Stomach (tissue), 9 donors: ENCODE data around the gene POLR3B. TPM values are rescaled to one million over a fixed set of nuclear protein-coding genes. Genes with fewer than 3 reads are reported as not detected.

ENCODE experiments used
- DNase-seq, 2 donors: peaks; one replicate each; pipeline versions ENCODE4 v3.0.0 to v3.0.0-alpha.2; 2013 to 2019
- H3K27ac ChIP-seq, 5 donors: fragments of 200-600 bp in 4 of 5; sonication (generic) in 4 of 5; one replicate each; pipeline ENCODE4 v1.5.1; 2013 to 2019; ENCODE audit warnings: mild to moderate bottlenecking in 1 of 5, moderate library complexity in 1 of 5
- H3K27me3 ChIP-seq, 3 donors: fragments of 200-600 bp; sonication (generic); one replicate each; pipeline ENCODE4 v1.5.1; 2017 to 2019; ENCODE audit warnings: mixed run types in 1 of 3
- H3K36me3 ChIP-seq, 4 donors: fragments of 200-600 bp; sonication (generic); 1 replicate in 3 of 4; 2 replicates in 1 of 4; pipeline ENCODE4 v1.5.1; 2016 to 2019
- H3K4me1 ChIP-seq, 4 donors: fragments of 200-600 bp; sonication (generic); one replicate each; pipeline ENCODE4 v1.5.1; 2016 to 2019
- H3K4me3 ChIP-seq, 4 donors: fragments of 200-600 bp; sonication (generic) in 3 of 4; one replicate each; pipeline ENCODE4 v1.5.1; 2016 to 2019; ENCODE audit warnings: mild to moderate bottlenecking in 1 of 4
- H3K9me3 ChIP-seq, 4 donors: fragments of 200-600 bp; sonication (generic); one replicate each; pipeline ENCODE4 v1.5.1; 2016 to 2019
- EP300 ChIP-seq: sonication (generic); formaldehyde crosslinking; IDR thresholded peaks from one replicate; pipeline ENCODE4 v1.6.1; 2017; ENCODE audit warnings: antibody characterized with exemption
- POLR2A ChIP-seq, 4 donors: fragments of 450-650 bp; IDR thresholded peaks; one replicate each; pipeline ENCODE4 v1.6.1; 2016; ENCODE audit warnings: antibody characterized with exemption in 4 of 4, control low read depth in 2 of 4, mild to moderate bottlenecking in 1 of 4, moderate library complexity in 1 of 4
- POLR2AphosphoS5 ChIP-seq, 3 donors: sonication (generic); formaldehyde crosslinking; IDR thresholded peaks; one replicate each; pipeline ENCODE4 v1.6.1; 2016; ENCODE audit warnings: antibody characterized with exemption in 3 of 3
- WGBS, 5 donors: extraction: QIAGEN DNeasy Blood & Tissue Kit in 3 of 5; methylation state at CpG; one replicate each; pipeline versions ENCODE4 v1.1.5 to v1.1.7; 2013 to 2018; 5-methylcytosine and 5-hydroxymethylcytosine counted together
- intact Hi-C: fragments of 100-400 bp; cut with DNase I; formaldehyde crosslinking; loops from one replicate; pipeline ENCODE4 v1.15.1; 2023; ENCODE audit warnings: low total_unique reads
- polyA plus RNA-seq, 3 donors: library from polyadenylated mRNA; stranded (reverse); fragments of 200-250 nt; gene quantifications; one replicate each; pipeline ENCODE4 v1.2.3, GENCODE V29; 2013
- total RNA-seq, 5 donors: library from RNA; depleted of rRNA; stranded (reverse); fragments of >200 nt; gene quantifications; one replicate each; pipeline versions ENCODE4 v1.1.0 to v1.2.3, GENCODE V29; 2014 to 2016
- TF ChIP-seq, protein P1 (sequence below), 7 experiments: fragments of 450-650 bp in 4 of 7; fragments of 200-600 bp in 3 of 7; sonication (generic) in 3 of 7; IDR thresholded peaks; one replicate each; pipeline ENCODE4 v1.5.1; 2016 to 2019; ENCODE audit warnings: antibody characterized with exemption in 7 of 7, control low read depth in 2 of 7, mild to moderate bottlenecking in 1 of 7
- donor health status: healthy with polysubstance abuse.
- donor health status: Bipolar disorder and iron deficiency.
- donor health status: healthy.

Gene POLR3B
- total and polyA plus RNA-seq, 8 donors: 0.87 to 31.2 (median 5.0) TPM

DNA sequence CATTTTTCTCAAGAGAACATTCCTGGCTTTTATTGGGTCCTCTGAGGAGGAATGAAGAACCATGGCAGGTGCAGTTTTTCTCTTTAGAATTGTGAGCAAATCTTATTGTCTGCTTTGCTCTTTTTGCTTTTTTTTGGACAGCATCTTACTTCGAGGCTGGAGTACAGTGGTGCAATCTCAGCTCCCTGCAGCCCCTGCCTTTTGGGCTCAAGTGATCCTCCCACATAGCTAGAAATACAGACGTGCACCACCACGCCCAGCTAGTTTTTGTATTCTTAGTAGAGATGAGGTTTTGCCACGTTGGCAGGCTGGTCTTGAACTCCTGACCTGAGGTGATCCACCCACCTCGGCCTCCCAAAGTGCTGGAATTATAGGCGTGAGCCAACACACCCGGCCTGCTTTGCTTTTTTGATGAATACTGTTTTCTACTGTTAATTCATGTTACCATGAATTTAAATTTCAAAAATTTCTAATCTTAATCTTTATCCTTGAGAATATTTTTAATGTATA is 71.5 kb downstream of the POLR3B start:
- DNase-seq: no peak
- intact Hi-C loops: no loop called here
- Histone ChIP-seq H3K9me3 (no peaks in the 10 kb centered on the region), H3K27ac (no peak overlapping the region), H3K4me3 (no peak overlapping the region), H3K4me1 (peaks cover 0 to 13% (median 6%) of the 10 kb centered on the region in 4 donors), H3K36me3 (peaks cover 6 to 46% (median 26%) of the 10 kb centered on the region in 4 donors), H3K27me3 (no peaks in the 10 kb centered on the region)
- 73 to 78% (median 74%) methylated on average over 7 of the region's 7 CpGs for WGBS, 5 donors
- TF ChIP-seq, protein P1, sequence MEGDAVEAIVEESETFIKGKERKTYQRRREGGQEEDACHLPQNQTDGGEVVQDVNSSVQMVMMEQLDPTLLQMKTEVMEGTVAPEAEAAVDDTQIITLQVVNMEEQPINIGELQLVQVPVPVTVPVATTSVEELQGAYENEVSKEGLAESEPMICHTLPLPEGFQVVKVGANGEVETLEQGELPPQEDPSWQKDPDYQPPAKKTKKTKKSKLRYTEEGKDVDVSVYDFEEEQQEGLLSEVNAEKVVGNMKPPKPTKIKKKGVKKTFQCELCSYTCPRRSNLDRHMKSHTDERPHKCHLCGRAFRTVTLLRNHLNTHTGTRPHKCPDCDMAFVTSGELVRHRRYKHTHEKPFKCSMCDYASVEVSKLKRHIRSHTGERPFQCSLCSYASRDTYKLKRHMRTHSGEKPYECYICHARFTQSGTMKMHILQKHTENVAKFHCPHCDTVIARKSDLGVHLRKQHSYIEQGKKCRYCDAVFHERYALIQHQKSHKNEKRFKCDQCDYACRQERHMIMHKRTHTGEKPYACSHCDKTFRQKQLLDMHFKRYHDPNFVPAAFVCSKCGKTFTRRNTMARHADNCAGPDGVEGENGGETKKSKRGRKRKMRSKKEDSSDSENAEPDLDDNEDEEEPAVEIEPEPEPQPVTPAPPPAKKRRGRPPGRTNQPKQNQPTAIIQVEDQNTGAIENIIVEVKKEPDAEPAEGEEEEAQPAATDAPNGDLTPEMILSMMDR (IDR thresholded peaks at IDR 0.05): no peak
- no peak for TF ChIP-seq POLR2AphosphoS5 (IDR thresholded peaks at IDR 0.05)
- no peak for TF ChIP-seq EP300
- no peak for TF ChIP-seq POLR2A (IDR thresholded peaks at IDR 0.05)

DNA sequence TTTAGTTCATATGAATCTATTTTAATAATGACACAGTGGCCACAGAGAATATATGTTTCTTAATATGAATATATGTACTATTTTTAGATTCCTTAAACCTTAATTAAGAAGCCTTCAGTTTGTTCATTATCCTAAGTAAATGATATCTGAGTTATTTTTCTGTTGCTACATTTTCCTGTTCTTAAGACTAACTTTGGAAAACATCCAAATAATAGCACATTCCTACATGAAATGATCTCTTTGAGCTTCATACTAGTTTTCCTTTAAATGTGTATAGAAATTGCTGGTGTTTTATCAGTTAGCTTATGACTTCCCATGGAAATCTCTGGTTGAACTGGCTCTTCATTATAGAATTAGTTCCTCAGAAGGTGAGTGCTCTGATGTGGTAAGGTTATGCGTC is 72.1 kb downstream of the POLR3B start:
- Histone ChIP-seq H3K27ac (no peak overlapping the region), H3K9me3 (no peaks in the 10 kb centered on the region), H3K4me1 (peaks cover 0 to 13% (median 6%) of the 10 kb centered on the region in 4 donors), H3K27me3 (no peaks in the 10 kb centered on the region), H3K36me3 (peaks cover 11 to 52% (median 31%) of the 10 kb centered on the region in 4 donors), H3K4me3 (no peak overlapping the region)
- intact Hi-C loops: no loop called here
- WGBS, 5 donors: 95 to 100% (median 100%) methylated on average over 1 of the region's 1 CpG
- TF ChIP-seq, protein P1 (IDR thresholded peaks at IDR 0.05): no peak
- TF ChIP-seq POLR2A (IDR thresholded peaks at IDR 0.05) (no peak), EP300 (no peak), POLR2AphosphoS5 (IDR thresholded peaks at IDR 0.05) (no peak)
- DNase-seq: no peak

DNA sequence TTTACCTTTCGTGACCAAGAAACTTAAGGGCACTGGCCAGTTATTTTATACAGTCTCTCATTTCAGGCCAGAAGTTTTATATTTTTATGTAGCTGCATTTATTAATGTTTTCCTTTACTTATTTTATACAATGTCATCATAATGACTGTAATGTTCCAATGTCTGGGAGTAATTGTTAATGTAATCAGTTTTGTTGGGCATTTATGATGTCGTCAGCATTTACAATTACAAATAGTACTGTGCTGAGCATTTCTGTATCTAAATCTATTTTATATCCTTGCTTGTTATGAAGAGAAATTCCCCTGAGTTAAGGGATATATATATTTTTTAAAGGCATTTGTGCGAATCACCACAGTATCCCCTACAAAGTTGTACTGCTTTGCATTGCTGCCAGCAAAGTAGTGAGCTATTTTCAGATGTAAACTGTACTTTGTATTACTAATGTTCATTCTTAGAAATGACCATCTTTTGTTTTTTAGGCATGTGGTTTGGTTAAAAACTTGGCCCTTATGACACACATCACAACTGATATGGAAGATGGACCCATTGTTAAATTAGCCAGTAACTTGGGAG is 74.4 kb downstream of the POLR3B start:
- TF ChIP-seq, protein P1 (IDR thresholded peaks at IDR 0.05): no peak
- TF ChIP-seq EP300 (no peak), POLR2A (IDR thresholded peaks at IDR 0.05) (no peak), POLR2AphosphoS5 (IDR thresholded peaks at IDR 0.05) (no peak)
- intact Hi-C loops: no loop called here

GRCh38 chr12:106433055-106433454 is 75.5 kb downstream of the POLR3B start:
- WGBS, 5 donors: 73 to 96% (median 92%) methylated on average over 2 of the region's 2 CpGs
- intact Hi-C loops: no loop called here
- Histone ChIP-seq H3K9me3 (no peaks in the 10 kb centered on the region), H3K4me1 (peaks cover 0 to 9% (median 4%) of the 10 kb centered on the region in 4 donors), H3K36me3 (peaks cover 19 to 77% (median 64%) of the 10 kb centered on the region in 4 donors), H3K4me3 (no peak overlapping the region), H3K27ac (no peak overlapping the region), H3K27me3 (no peaks in the 10 kb centered on the region)
- DNase-seq: no peak
- TF ChIP-seq POLR2AphosphoS5 (IDR thresholded peaks at IDR 0.05) (no peak), EP300 (no peak), POLR2A (IDR thresholded peaks at IDR 0.05) (no peak)
- TF ChIP-seq, protein P1 (IDR thresholded peaks at IDR 0.05): no peak

More for the DNA sequence above, 74.4 kb downstream of the POLR3B start:
- Histone ChIP-seq H3K27me3 (no peaks in the 10 kb centered on the region), H3K4me3 (no peak overlapping the region), H3K4me1 (peaks cover 0 to 13% (median 6%) of the 10 kb centered on the region in 4 donors), H3K27ac (no peak overlapping the region), H3K36me3 (peaks cover 13 to 75% (median 53%) of the 10 kb centered on the region in 4 donors), H3K9me3 (no peaks in the 10 kb centered on the region)
- no peak for DNase-seq
- WGBS, 5 donors: 86 to 97% (median 96%) methylated on average over 3 of the region's 3 CpGs
